ENCODE data around the gene ARL13B.
A peak's percentile ranks its signal among the peaks of the same experiment; 100 is the strongest.

Gene ARL13B

GRCh38 chr3:94062513-94063404 lies 82.8 kb downstream of the ARL13B start, which contains the start of the genes DHFR2 and NSUN3:
Gene DHFR2 (minus strand): TSS chr3:94062916. CDS start chr3:94061511, 1,405 bp downstream.
Gene NSUN3 (plus strand): TSS chr3:94063061. CDS start chr3:94063127, 66 bp downstream.
- peak; percentile 97 for DNase-seq (ENCODE audit: low read depth, low spot score)

- DNase-seq (ENCODE audit: low read depth, low spot score): peak; percentile 14
Observed at GRCh38 chr3:94063496-94064119, 83.7 kb downstream of the ARL13B start.

- DNase-seq (ENCODE audit: low read depth, low spot score): no peak
Observed at GRCh38 chr3:94064243-94064860, 84.4 kb downstream of the ARL13B start.

- DNase-seq (ENCODE audit: low read depth, low spot score): no peak
Observed at GRCh38 chr3:94065122-94065521, 85.2 kb downstream of the ARL13B start.

- DNase-seq (ENCODE audit: low read depth, low spot score): no peak
Observed at GRCh38 chr3:94065819-94066480, 86.0 kb downstream of the ARL13B start.

- DNase-seq (ENCODE audit: low read depth, low spot score): no peak
Observed at GRCh38 chr3:94066506-94067500, 86.8 kb downstream of the ARL13B start.

GRCh38 chr3:94069194-94069813 lies 89.3 kb downstream of the ARL13B start:
- DNase-seq (ENCODE audit: low read depth, low spot score): no peak

- DNase-seq (ENCODE audit: low read depth, low spot score): no peak
Observed at GRCh38 chr3:94070341-94070911, 90.5 kb downstream of the ARL13B start.

GRCh38 chr3:94071713-94072284 lies 91.8 kb downstream of the ARL13B start:
- DNase-seq (ENCODE audit: low read depth, low spot score): no peak

GRCh38 chr3:94076055-94076454 lies 96.1 kb downstream of the ARL13B start:
- DNase-seq (ENCODE audit: low read depth, low spot score): no peak

GRCh38 chr3:94080552-94080951 lies 100.6 kb downstream of the ARL13B start:
- DNase-seq (ENCODE audit: low read depth, low spot score): peak; percentile 31

- no peak for DNase-seq (ENCODE audit: low read depth, low spot score)
Observed at GRCh38 chr3:94081884-94082283, 101.9 kb downstream of the ARL13B start.

GRCh38 chr3:94082391-94082937 lies 102.5 kb downstream of the ARL13B start:
- no peak for DNase-seq (ENCODE audit: low read depth, low spot score)

- no peak for DNase-seq (ENCODE audit: low read depth, low spot score)
Observed at GRCh38 chr3:94083261-94083660, 103.3 kb downstream of the ARL13B start.

- no peak for DNase-seq (ENCODE audit: low read depth, low spot score)
Observed at GRCh38 chr3:94089126-94089525, 109.2 kb downstream of the ARL13B start.

- no peak for DNase-seq (ENCODE audit: low read depth, low spot score)
Observed at GRCh38 chr3:94092086-94092485, 112.1 kb downstream of the ARL13B start.

- no peak for DNase-seq (ENCODE audit: low read depth, low spot score)
Observed at GRCh38 chr3:94093151-94093550, 113.2 kb downstream of the ARL13B start.

- no peak for DNase-seq (ENCODE audit: low read depth, low spot score)
Observed at GRCh38 chr3:94095111-94095510, 115.2 kb downstream of the ARL13B start.

GRCh38 chr3:94098452-94098851 lies 118.5 kb downstream of the ARL13B start:
- no peak for DNase-seq (ENCODE audit: low read depth, low spot score)

Measured in ELF-1 (cell line).